ENCODE measurements around the gene OSER1.

OSER1 gene

GRCh38 chr20:44182863-44183262 is 27.7 kb downstream of the OSER1 start:
- H3K4me3 ChIP-seq (ENCODE audit: insufficient read depth, low read depth, low read length, poor library complexity, severe bottlenecking), result no peak overlapping the region
- no peaks in the 10 kb centered on the region for H3K36me3 ChIP-seq (ENCODE audit: control insufficient read depth, insufficient read depth, low read length)
- H3K27me3 ChIP-seq (replicated peaks; ENCODE audit: control insufficient read depth, insufficient read depth, low read length, poor library complexity, severe bottlenecking), result peaks cover 26% of the 10 kb centered on the region
- H3K27ac ChIP-seq (ENCODE audit: insufficient read depth, low read length, poor library complexity, severe bottlenecking), result no peak overlapping the region
- no peak for DNase-seq
- no peaks in the 10 kb centered on the region for H3K9me3 ChIP-seq (ENCODE audit: control insufficient read depth, low read length)
- peaks cover 4% of the 10 kb centered on the region for H3K4me1 ChIP-seq (ENCODE audit: control insufficient read depth, insufficient read depth, low read length, poor library complexity, severe bottlenecking)

GRCh38 chr20:44182135-44182765 is 28.3 kb downstream of the OSER1 start:
- Histone ChIP-seq H3K27me3 (replicated peaks; ENCODE audit: control insufficient read depth, insufficient read depth, low read length, poor library complexity, severe bottlenecking) (peaks cover 20% of the 10 kb centered on the region), H3K4me3 (ENCODE audit: insufficient read depth, low read depth, low read length, poor library complexity, severe bottlenecking) (no peak overlapping the region), H3K9me3 (ENCODE audit: control insufficient read depth, low read length) (no peaks in the 10 kb centered on the region), H3K36me3 (ENCODE audit: control insufficient read depth, insufficient read depth, low read length) (no peaks in the 10 kb centered on the region), H3K27ac (ENCODE audit: insufficient read depth, low read length, poor library complexity, severe bottlenecking) (no peak overlapping the region), H3K4me1 (ENCODE audit: control insufficient read depth, insufficient read depth, low read length, poor library complexity, severe bottlenecking) (peaks cover 4% of the 10 kb centered on the region)
- DNase-seq, result no peak

GRCh38 chr20:44181611-44182010 is 29.0 kb downstream of the OSER1 start:
- Histone ChIP-seq H3K9me3 (ENCODE audit: control insufficient read depth, low read length) (no peaks in the 10 kb centered on the region), H3K27me3 (replicated peaks; ENCODE audit: control insufficient read depth, insufficient read depth, low read length, poor library complexity, severe bottlenecking) (peaks cover 13% of the 10 kb centered on the region), H3K4me1 (ENCODE audit: control insufficient read depth, insufficient read depth, low read length, poor library complexity, severe bottlenecking) (no peaks in the 10 kb centered on the region), H3K36me3 (ENCODE audit: control insufficient read depth, insufficient read depth, low read length) (no peaks in the 10 kb centered on the region), H3K27ac (ENCODE audit: insufficient read depth, low read length, poor library complexity, severe bottlenecking) (no peak overlapping the region), H3K4me3 (ENCODE audit: insufficient read depth, low read depth, low read length, poor library complexity, severe bottlenecking) (no peak overlapping the region)
- DNase-seq, result no peak

- DNase-seq, result no peak
- Histone ChIP-seq H3K4me3 (ENCODE audit: insufficient read depth, low read depth, low read length, poor library complexity, severe bottlenecking) (no peak overlapping the region), H3K27me3 (replicated peaks; ENCODE audit: control insufficient read depth, insufficient read depth, low read length, poor library complexity, severe bottlenecking) (peaks cover 5% of the 10 kb centered on the region), H3K4me1 (ENCODE audit: control insufficient read depth, insufficient read depth, low read length, poor library complexity, severe bottlenecking) (no peaks in the 10 kb centered on the region), H3K27ac (ENCODE audit: insufficient read depth, low read length, poor library complexity, severe bottlenecking) (no peak overlapping the region), H3K9me3 (ENCODE audit: control insufficient read depth, low read length) (no peaks in the 10 kb centered on the region), H3K36me3 (ENCODE audit: control insufficient read depth, insufficient read depth, low read length) (no peaks in the 10 kb centered on the region)
Measured at GRCh38 chr20:44180814-44181213, 29.8 kb downstream of the OSER1 start.

GRCh38 chr20:44176833-44177534 is 33.6 kb downstream of the OSER1 start:
- no peaks in the 10 kb centered on the region for H3K9me3 ChIP-seq (ENCODE audit: control insufficient read depth, low read length)
- H3K27me3 ChIP-seq (replicated peaks; ENCODE audit: control insufficient read depth, insufficient read depth, low read length, poor library complexity, severe bottlenecking), result peaks cover 3% of the 10 kb centered on the region
- H3K27ac ChIP-seq (ENCODE audit: insufficient read depth, low read length, poor library complexity, severe bottlenecking), result no peak overlapping the region
- no peaks in the 10 kb centered on the region for H3K4me1 ChIP-seq (ENCODE audit: control insufficient read depth, insufficient read depth, low read length, poor library complexity, severe bottlenecking)
- H3K4me3 ChIP-seq (ENCODE audit: insufficient read depth, low read depth, low read length, poor library complexity, severe bottlenecking), result no peak overlapping the region
- H3K36me3 ChIP-seq (ENCODE audit: control insufficient read depth, insufficient read depth, low read length), result no peaks in the 10 kb centered on the region
- DNase-seq, result no peak

GRCh38 chr20:44174996-44175765 is 35.4 kb downstream of the OSER1 start:
- DNase-seq, result no peak
- H3K27me3 ChIP-seq (replicated peaks; ENCODE audit: control insufficient read depth, insufficient read depth, low read length, poor library complexity, severe bottlenecking), result no peaks in the 10 kb centered on the region
- no peak overlapping the region for H3K4me3 ChIP-seq (ENCODE audit: insufficient read depth, low read depth, low read length, poor library complexity, severe bottlenecking)
- H3K9me3 ChIP-seq (ENCODE audit: control insufficient read depth, low read length), result no peaks in the 10 kb centered on the region
- H3K36me3 ChIP-seq (ENCODE audit: control insufficient read depth, insufficient read depth, low read length), result no peaks in the 10 kb centered on the region
- no peaks in the 10 kb centered on the region for H3K4me1 ChIP-seq (ENCODE audit: control insufficient read depth, insufficient read depth, low read length, poor library complexity, severe bottlenecking)
- no peak overlapping the region for H3K27ac ChIP-seq (ENCODE audit: insufficient read depth, low read length, poor library complexity, severe bottlenecking)

- Histone ChIP-seq H3K9me3 (ENCODE audit: control insufficient read depth, low read length) (no peaks in the 10 kb centered on the region), H3K36me3 (ENCODE audit: control insufficient read depth, insufficient read depth, low read length) (no peaks in the 10 kb centered on the region), H3K4me1 (ENCODE audit: control insufficient read depth, insufficient read depth, low read length, poor library complexity, severe bottlenecking) (no peaks in the 10 kb centered on the region), H3K27me3 (replicated peaks; ENCODE audit: control insufficient read depth, insufficient read depth, low read length, poor library complexity, severe bottlenecking) (no peaks in the 10 kb centered on the region), H3K4me3 (ENCODE audit: insufficient read depth, low read depth, low read length, poor library complexity, severe bottlenecking) (no peak overlapping the region), H3K27ac (ENCODE audit: insufficient read depth, low read length, poor library complexity, severe bottlenecking) (no peak overlapping the region)
- DNase-seq, result no peak
Measured at GRCh38 chr20:44173846-44174245, 36.7 kb downstream of the OSER1 start.

GRCh38 chr20:44173116-44173515 is 37.5 kb downstream of the OSER1 start:
- Histone ChIP-seq H3K4me1 (ENCODE audit: control insufficient read depth, insufficient read depth, low read length, poor library complexity, severe bottlenecking) (no peaks in the 10 kb centered on the region), H3K27me3 (replicated peaks; ENCODE audit: control insufficient read depth, insufficient read depth, low read length, poor library complexity, severe bottlenecking) (no peaks in the 10 kb centered on the region), H3K36me3 (ENCODE audit: control insufficient read depth, insufficient read depth, low read length) (no peaks in the 10 kb centered on the region), H3K27ac (ENCODE audit: insufficient read depth, low read length, poor library complexity, severe bottlenecking) (no peak overlapping the region), H3K4me3 (ENCODE audit: insufficient read depth, low read depth, low read length, poor library complexity, severe bottlenecking) (no peak overlapping the region), H3K9me3 (ENCODE audit: control insufficient read depth, low read length) (no peaks in the 10 kb centered on the region)
- no peak for DNase-seq

- H3K4me1 ChIP-seq (ENCODE audit: control insufficient read depth, insufficient read depth, low read length, poor library complexity, severe bottlenecking), result no peaks in the 10 kb centered on the region
- H3K36me3 ChIP-seq (ENCODE audit: control insufficient read depth, insufficient read depth, low read length), result no peaks in the 10 kb centered on the region
- DNase-seq, result no peak
- no peak overlapping the region for H3K4me3 ChIP-seq (ENCODE audit: insufficient read depth, low read depth, low read length, poor library complexity, severe bottlenecking)
- no peaks in the 10 kb centered on the region for H3K27me3 ChIP-seq (replicated peaks; ENCODE audit: control insufficient read depth, insufficient read depth, low read length, poor library complexity, severe bottlenecking)
- no peaks in the 10 kb centered on the region for H3K9me3 ChIP-seq (ENCODE audit: control insufficient read depth, low read length)
- H3K27ac ChIP-seq (ENCODE audit: insufficient read depth, low read length, poor library complexity, severe bottlenecking), result no peak overlapping the region
Measured at GRCh38 chr20:44172572-44172950, 38.0 kb downstream of the OSER1 start.

Data from effector memory CD4-positive, alpha-beta T cell (primary cell).